ENCODE data around the gene CATSPERD.

DNA sequence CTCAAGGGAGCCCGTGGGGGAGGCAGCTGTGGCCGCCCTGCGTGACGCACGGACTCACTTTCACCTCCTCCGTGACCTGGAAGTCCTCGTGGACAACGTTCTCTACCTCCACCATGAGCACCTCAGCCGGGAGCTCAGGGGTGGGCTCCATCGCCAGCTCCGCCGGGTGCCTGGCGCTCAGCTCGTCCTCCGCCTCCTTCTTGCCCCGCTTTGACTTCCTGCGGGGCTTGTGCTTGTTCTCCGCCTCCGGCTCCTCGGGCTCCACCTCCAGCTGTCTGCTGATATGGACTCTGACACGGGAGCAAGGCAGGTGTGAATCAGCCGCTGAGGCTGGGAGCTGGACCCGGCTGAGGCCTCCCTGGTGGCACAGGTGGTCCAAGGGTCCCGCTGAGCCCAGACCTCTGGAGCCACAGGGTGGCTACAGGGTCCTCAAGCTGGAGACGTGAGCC lies 8.7 kb upstream of the CATSPERD start:
- TF ChIP-seq POLR2A (IDR thresholded peaks at IDR 0.05), result no peak
- TF ChIP-seq, protein P1, sequence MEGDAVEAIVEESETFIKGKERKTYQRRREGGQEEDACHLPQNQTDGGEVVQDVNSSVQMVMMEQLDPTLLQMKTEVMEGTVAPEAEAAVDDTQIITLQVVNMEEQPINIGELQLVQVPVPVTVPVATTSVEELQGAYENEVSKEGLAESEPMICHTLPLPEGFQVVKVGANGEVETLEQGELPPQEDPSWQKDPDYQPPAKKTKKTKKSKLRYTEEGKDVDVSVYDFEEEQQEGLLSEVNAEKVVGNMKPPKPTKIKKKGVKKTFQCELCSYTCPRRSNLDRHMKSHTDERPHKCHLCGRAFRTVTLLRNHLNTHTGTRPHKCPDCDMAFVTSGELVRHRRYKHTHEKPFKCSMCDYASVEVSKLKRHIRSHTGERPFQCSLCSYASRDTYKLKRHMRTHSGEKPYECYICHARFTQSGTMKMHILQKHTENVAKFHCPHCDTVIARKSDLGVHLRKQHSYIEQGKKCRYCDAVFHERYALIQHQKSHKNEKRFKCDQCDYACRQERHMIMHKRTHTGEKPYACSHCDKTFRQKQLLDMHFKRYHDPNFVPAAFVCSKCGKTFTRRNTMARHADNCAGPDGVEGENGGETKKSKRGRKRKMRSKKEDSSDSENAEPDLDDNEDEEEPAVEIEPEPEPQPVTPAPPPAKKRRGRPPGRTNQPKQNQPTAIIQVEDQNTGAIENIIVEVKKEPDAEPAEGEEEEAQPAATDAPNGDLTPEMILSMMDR (IDR thresholded peaks at IDR 0.05), result no peak

All from ovary (tissue), 3 donors.